K562 (cell line): ENCODE measurements around the gene CD34. TPM values are rescaled to one million over a fixed set of nuclear protein-coding genes. Genes with fewer than 3 reads are reported as not detected.

Experiments
- ATAC-seq: fragments of 200-7000 bp; cut with Tn5 transposase; 3 replicates; pipeline ENCODE4 v1.9.1; 2020; ENCODE audit warnings: moderate library complexity
- BruUV-seq: library from RNA; stranded (reverse); fragments of 400-500 nt; replicated peaks from 2 replicates; lab custom pipeline; 2021; lab: Mats Ljungman, UMichigan
- CTCF ChIA-PET: fragments of 300-600 bp; formaldehyde crosslinking; extraction: SDS; loops from one replicate; lab custom pipeline; 2021; ENCODE audit warnings: low intra/inter-chr PET ratio; lab: Yijun Ruan, JAX
- POLR2A ChIA-PET: fragments of 300-600, 350-650 bp; sonication (Branson Sonifier 250); formaldehyde crosslinking; extraction: SDS; loops from one replicate; lab custom pipeline; 2021; ENCODE audit warnings: antibody characterized with exemption, inconsistent platforms; lab: Yijun Ruan, JAX
- DNase-seq, 4 experiments: peaks; one replicate each; pipeline versions ENCODE4 v3.0.0 to v3.0.0-alpha.2; 2011 to 2018; ENCODE audit warnings: low spot score in 3 of 4, mixed read lengths in 3 of 4; ENCODE audit errors: extremely low read depth in 1 of 4
- FAIRE-seq: peaks from 2 replicates; lab custom pipeline; 2011; peaks lifted over from hg19 to GRCh38; lab: Jason Lieb, UNC
- H2AFZ ChIP-seq: 2 replicates; pipeline ENCODE4 v1.6.0; 2011; ENCODE audit warnings: low read depth, low read length, control low read depth, inconsistent platforms
- H3K27ac ChIP-seq: fragments of 200-600 bp; 3 replicates; pipeline ENCODE4 v1.8.0; 2011; ENCODE audit warnings: low read depth, mild to moderate bottlenecking, control low read depth, inconsistent platforms, low read length, moderate library complexity, mixed read lengths; ENCODE audit errors: extremely low read depth
- H3K27me3 ChIP-seq, 2 experiments: fragments of 300-600 bp in 1 of 2; 2 replicates in 1 of 2; 3 replicates in 1 of 2; pipeline versions ENCODE4 v1.6.0 to v1.8.0; 2011; ENCODE audit warnings: inconsistent platforms in 2 of 2, low read length in 2 of 2, mild to moderate bottlenecking in 1 of 2, mixed read lengths in 1 of 2, moderate library complexity in 1 of 2; ENCODE audit not compliant: control insufficient read depth in 2 of 2, insufficient read depth in 2 of 2
- H3K36me3 ChIP-seq: fragments of 300-600 bp; 3 replicates; pipeline ENCODE4 v1.8.0; 2011; ENCODE audit warnings: mild to moderate bottlenecking, low read length, inconsistent platforms; ENCODE audit not compliant: control insufficient read depth, insufficient read depth
- H3K4me1 ChIP-seq, 2 experiments: fragments of 200-600 bp in 1 of 2; replicated peaks in 1 of 2; 2 replicates in 1 of 2; 3 replicates in 1 of 2; pipeline versions ENCODE4 v1.5.1 to v1.8.0; 2011; ENCODE audit warnings: inconsistent platforms in 2 of 2, low read length in 2 of 2, mild to moderate bottlenecking in 1 of 2, mixed read lengths in 1 of 2, moderate library complexity in 1 of 2; ENCODE audit not compliant: control insufficient read depth in 2 of 2, insufficient read depth in 2 of 2
- H3K4me2 ChIP-seq: 2 replicates; pipeline ENCODE4 v1.6.1; 2011; ENCODE audit warnings: low read length, control low read depth, inconsistent platforms, mixed read lengths; ENCODE audit not compliant: insufficient read depth
- H3K4me3 ChIP-seq: fragments of 200-600 bp; sonication (generic), shearing (Covaris generic); 2 replicates; pipeline ENCODE4 v1.5.1; 2016; ENCODE audit warnings: control low read depth, inconsistent platforms
- H3K79me2 ChIP-seq: fragments of 200-600 bp; 3 replicates; pipeline ENCODE4 v1.8.0; 2011; ENCODE audit warnings: low read length, inconsistent platforms; ENCODE audit not compliant: control insufficient read depth, insufficient read depth
- H3K9ac ChIP-seq, 2 experiments: 2 replicates each; pipeline versions ENCODE4 v1.6.0 to v1.6.1; 2011; ENCODE audit warnings: low read depth in 2 of 2, low read length in 2 of 2, control low read depth in 1 of 2, inconsistent platforms in 1 of 2, mild to moderate bottlenecking in 1 of 2, mixed read lengths in 1 of 2; ENCODE audit not compliant: insufficient read depth in 1 of 2
- H3K9me1 ChIP-seq: one replicate; pipeline ENCODE4 v1.6.0; 2011; ENCODE audit warnings: inconsistent platforms, mild to moderate bottlenecking, low read length, moderate library complexity; ENCODE audit not compliant: control insufficient read depth, insufficient read depth
- H3K9me3 ChIP-seq: replicated peaks from 2 replicates; pipeline ENCODE4 v1.5.1; 2011; ENCODE audit warnings: low read depth, low read length, inconsistent platforms; ENCODE audit not compliant: control insufficient read depth, insufficient read depth
- H4K20me1 ChIP-seq: replicated peaks from 2 replicates; pipeline ENCODE4 v1.6.1; 2011; ENCODE audit warnings: low read length, inconsistent platforms, mixed read lengths; ENCODE audit not compliant: control insufficient read depth, insufficient read depth
- AFF1 ChIP-seq, 2 experiments: fragments of 450-650 bp; IDR thresholded peaks; 2 replicates each; pipeline ENCODE4 v1.6.1; 2018; ENCODE audit warnings: mild to moderate bottlenecking in 2 of 2, low read depth in 1 of 2; ENCODE audit not compliant: partially characterized antibody in 2 of 2
- C11orf30 ChIP-seq: fragments of 450-650 bp; IDR thresholded peaks from 2 replicates; pipeline ENCODE4 v1.6.1; 2016; ENCODE audit warnings: low read depth, mild to moderate bottlenecking
- EWSR1 ChIP-seq: fragments of 450-650 bp; IDR thresholded peaks from 2 replicates; pipeline ENCODE4 v1.6.1; 2018; ENCODE audit warnings: borderline replicate concordance, mild to moderate bottlenecking, low read depth, moderate library complexity; ENCODE audit not compliant: partially characterized antibody
- FOXJ2 ChIP-seq: fragments of 200-800 bp; sonication (Bioruptor generic); IDR thresholded peaks from 2 replicates; pipeline ENCODE4 v1.6.1; 2016; ENCODE audit warnings: missing genetic modification characterization, missing compliant biosample characterization
- GATA2 ChIP-seq: sonication (generic); formaldehyde crosslinking; IDR thresholded peaks from 2 replicates; pipeline ENCODE4 v1.4.0; 2020; ENCODE audit warnings: mild to moderate bottlenecking, missing genetic modification reagents
- PHB2 ChIP-seq: fragments of 450-650 bp; IDR thresholded peaks from 2 replicates; pipeline ENCODE4 v1.6.1; 2017; ENCODE audit warnings: low read depth
- SNRNP70 ChIP-seq: fragments of 200-400 bp; formaldehyde crosslinking; optimal IDR thresholded peaks from 2 replicates; pipeline ENCODE3; 2017; ENCODE audit warnings: low read depth, low read length
- TRIM25 ChIP-seq: fragments of 450-650 bp; IDR thresholded peaks from 2 replicates; pipeline ENCODE4 v1.7.0; 2016; ENCODE audit warnings: borderline replicate concordance
- ZNF212 ChIP-seq: fragments of 450-650 bp; formaldehyde crosslinking; IDR thresholded peaks from 2 replicates; pipeline ENCODE4 v1.4.0; 2020; ENCODE audit warnings: mild to moderate bottlenecking
- WGBS: fragments of 100-300 bp; shearing (Covaris generic); methylation state at CpG from one replicate; pipeline ENCODE4 v1.1.6; 2016; ENCODE audit warnings: low coverage, mixed read lengths; ENCODE audit not compliant: insufficient coverage; ENCODE audit errors: missing lambda C conversion rate; 5-methylcytosine and 5-hydroxymethylcytosine counted together
- in situ Hi-C: fragments of 300-500 bp; cut with MboI; formaldehyde crosslinking; loops from 4 replicates; pipeline ENCODE4 v1.15.0; 2018; ENCODE audit warnings: inconsistent platforms, mixed read lengths
- intact Hi-C: fragments of 100-400 bp; cut with micrococcal nuclease; formaldehyde crosslinking; loops from 2 replicates; pipeline ENCODE4 v1.14.2; 2022
- polyA plus RNA-seq, 8 experiments: library from polyadenylated mRNA; depleted of rRNA in 4 of 8; stranded (reverse) in 5 of 8; unstranded in 3 of 8; fragments of >200 nt; fragmentation: Nextera tagmentation in 2 of 8; fragmentation: Illumina TruSeq in 1 of 8; extraction: Ambion mirVana in 2 of 8; extraction: Trizol in 1 of 8; gene quantifications; 2 replicates each; pipeline versions ENCODE4 v1.2.1 to v1.2.3, GENCODE V29; 2011 to 2014; ENCODE audit warnings: inconsistent platforms in 1 of 8, missing spikeins in 1 of 8
- total RNA-seq, 7 experiments: library from RNA; depleted of rRNA in 6 of 7; stranded (reverse); fragments of >200 nt in 6 of 7; fragmentation: Illumina TruSeq in 2 of 7; extraction: Trizol in 2 of 7; gene quantifications; 2 replicates each; pipeline versions ENCODE4 v1.2.1 to v1.2.3, GENCODE V29; 2011 to 2021; ENCODE audit warnings: low replicate concordance in 1 of 7
- TF ChIP-seq, protein P1 (sequence below), 2 experiments: fragments of 450-650 bp in 1 of 2; sonication (generic) in 1 of 2; formaldehyde crosslinking in 1 of 2; IDR thresholded peaks in 1 of 2; conservative IDR thresholded peaks in 1 of 2; 2 replicates each; pipeline versions ENCODE4 v1.6.1 to v1.8.1; 2016 to 2023; ENCODE audit warnings: mild to moderate bottlenecking in 2 of 2, moderate library complexity in 2 of 2, inconsistent platforms in 1 of 2, missing genetic modification reagents in 1 of 2

CD34 gene
- total and polyA plus RNA-seq, 9 of the 15 experiments (the other 6 are each of a cell fraction or from before 2014, with no cell fraction given) = not detected

GRCh38 chr1:207901041-207901653, 9.8 kb downstream of the CD34 start:
- Histone ChIP-seq H3K9ac (no peak overlapping the region), H3K4me1 (peaks cover 10 to 29% of the 10 kb centered on the region in 2 experiments; a peak in 4 of 5 replicates), H3K9me1 (no peaks in the 10 kb centered on the region), H3K4me3 (no peak overlapping the region), H3K9me3 (no peaks in the 10 kb centered on the region), H3K36me3 (no peaks in the 10 kb centered on the region), H4K20me1 (no peaks in the 10 kb centered on the region), H3K4me2 (no peak overlapping the region), H3K27me3 (no peaks in the 10 kb centered on the region), H3K27ac (no peak overlapping the region), H3K79me2 (no peaks in the 10 kb centered on the region), H2AFZ (no peak overlapping the region)
- DNase-seq (no peak), ATAC-seq (no peak), FAIRE-seq (no peak)
- WGBS = 38% methylated on average over 2 of the region's 2 CpGs
- in situ Hi-C loops = no loop called here
- ChIA-PET POLR2A (interaction anchor here (0.7 kb wide), 1 partner anchor 28 kb away, joined by 3 read pairs; no protein-coding TSS in a partner anchor), CTCF (no interaction called here)
- BruUV-seq = no TSS peak
- intact Hi-C loops = loop anchor here (10.0 kb wide), 1 partner anchor 334 kb away; no protein-coding TSS in a partner anchor
- no peak for TF ChIP-seq AFF1 (IDR thresholded peaks at IDR 0.05; ENCODE audit: low read depth in 1 of 2, partially characterized antibody in 2 of 2)
- no peak for TF ChIP-seq GATA2
- no peak for TF ChIP-seq C11orf30
- no peak for TF ChIP-seq PHB2
- no peak for TF ChIP-seq SNRNP70
- TF ChIP-seq, protein P1, sequence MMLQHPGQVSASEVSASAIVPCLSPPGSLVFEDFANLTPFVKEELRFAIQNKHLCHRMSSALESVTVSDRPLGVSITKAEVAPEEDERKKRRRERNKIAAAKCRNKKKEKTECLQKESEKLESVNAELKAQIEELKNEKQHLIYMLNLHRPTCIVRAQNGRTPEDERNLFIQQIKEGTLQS (IDR thresholded peaks at IDR 0.05) = no peak
- TF ChIP-seq, protein P1 (CRISPR knock-in tag; conservative IDR thresholded peaks at IDR 0.05) = no peak
- TF ChIP-seq ZNF212 = no peak
- no peak for TF ChIP-seq FOXJ2
- no peak for TF ChIP-seq TRIM25
- TF ChIP-seq EWSR1 = no peak
